GM12865 (cell line): Measurements from ENCODE around the gene SIM2.

ENCODE experiments used
- DNase-seq: peaks from one replicate; pipeline ENCODE4 v3.0.0; 2010; ENCODE audit warnings: low read depth
- H3K4me3 ChIP-seq: 2 replicates; pipeline ENCODE4 v1.5.1; 2011; ENCODE audit warnings: mild to moderate bottlenecking, low read depth, low read length, control low read depth
- CTCF ChIP-seq: IDR thresholded peaks from 2 replicates; pipeline ENCODE4 v1.5.1; 2011; ENCODE audit warnings: low read length, control low read depth, low read depth, inconsistent platforms; ENCODE audit not compliant: insufficient read depth; ENCODE audit errors: missing control alignments

Gene SIM2

GRCh38 chr21:36796070-36796469 is 97.2 kb downstream of the SIM2 start:
- no peak overlapping the region for H3K4me3 ChIP-seq
- DNase-seq: no peak
- no peak for TF ChIP-seq CTCF

GRCh38 chr21:36798491-36798890 is 99.6 kb downstream of the SIM2 start:
- no peak overlapping the region for H3K4me3 ChIP-seq
- no peak for DNase-seq
- TF ChIP-seq CTCF: no peak
